SU-DHL-6 (cell line): ENCODE data around the gene MIGA2.

Source experiments
- H2AFZ ChIP-seq: fragments of 200-600 bp; sonication (generic); 2 replicates; pipeline ENCODE4 v1.6.1; 2014; ENCODE audit warnings: low read depth, mild to moderate bottlenecking, moderate library complexity, mixed read lengths, antibody characterized with exemption, low read length; ENCODE audit not compliant: severe bottlenecking
- H3F3A ChIP-seq: fragments of 200-600 bp; shearing (Covaris generic); 2 replicates; pipeline ENCODE4 v1.6.0; 2016; ENCODE audit warnings: antibody characterized with exemption, mild to moderate bottlenecking; ENCODE audit not compliant: insufficient read depth
- H3K27ac ChIP-seq: fragments of 200-600 bp; sonication (generic); 2 replicates; pipeline ENCODE4 v1.5.1; 2016; ENCODE audit warnings: low read depth, mild to moderate bottlenecking, low read length, moderate library complexity, mixed read lengths
- H3K27me3 ChIP-seq: fragments of 200-600 bp; sonication (generic), shearing (Covaris generic); 2 replicates; pipeline ENCODE4 v1.6.0; 2014; ENCODE audit warnings: mild to moderate bottlenecking, low read length
- H3K36me3 ChIP-seq: fragments of 200-600 bp; sonication (generic); 2 replicates; pipeline ENCODE4 v1.6.1; 2014; ENCODE audit warnings: mild to moderate bottlenecking, low read length, mixed read lengths
- H3K4me2 ChIP-seq: fragments of 300-600, 200-600 bp; shearing (Covaris generic), sonication (generic); 2 replicates; pipeline ENCODE4 v1.6.0; 2014; ENCODE audit warnings: low read length, low read depth, mild to moderate bottlenecking; ENCODE audit not compliant: poor library complexity, severe bottlenecking
- H3K4me3 ChIP-seq: fragments of 200-600 bp; sonication (generic); 2 replicates; pipeline ENCODE4 v1.5.1; 2014; ENCODE audit warnings: antibody characterized with exemption, low read length, mild to moderate bottlenecking, mixed read lengths; ENCODE audit not compliant: insufficient read depth, poor library complexity, severe bottlenecking
- H3K79me2 ChIP-seq: fragments of 200-600 bp; sonication (generic); 2 replicates; pipeline ENCODE4 v1.6.1; 2014; ENCODE audit warnings: mild to moderate bottlenecking, low read length, moderate library complexity; ENCODE audit not compliant: insufficient read depth
- H3K9ac ChIP-seq: fragments of 200-600 bp; sonication (generic); 2 replicates; pipeline ENCODE4 v1.7.0; 2014; ENCODE audit warnings: mild to moderate bottlenecking, low read length
- H3K9me2 ChIP-seq: fragments of 200-600 bp; sonication (generic); replicated peaks from 2 replicates; pipeline ENCODE4 v1.6.1; 2014; ENCODE audit warnings: low read length; ENCODE audit not compliant: insufficient read depth
- H3K9me3 ChIP-seq: fragments of 200-600 bp; sonication (generic); 2 replicates; pipeline ENCODE4 v1.6.1; 2014; ENCODE audit warnings: low read length, mixed read lengths; ENCODE audit not compliant: insufficient read depth
- H4K20me1 ChIP-seq: fragments of 200-600 bp; sonication (generic); 2 replicates; pipeline ENCODE4 v1.6.1; 2014; ENCODE audit warnings: low read depth, mild to moderate bottlenecking, antibody characterized with exemption, low read length, moderate library complexity, mixed read lengths
- EZH2phosphoT487 ChIP-seq: fragments of 200-600 bp; sonication (generic), shearing (Covaris generic); conservative IDR thresholded peaks from 2 replicates; pipeline ENCODE4 v1.6.1; 2018; ENCODE audit warnings: mild to moderate bottlenecking, antibody characterized with exemption, low read length, moderate library complexity, mixed read lengths
- TF ChIP-seq, protein P1 (sequence below): fragments of 200-600 bp; sonication (generic); IDR thresholded peaks from one replicate; pipeline ENCODE4 v1.5.1; 2017; ENCODE audit warnings: antibody characterized with exemption, mild to moderate bottlenecking, low read length, moderate library complexity; ENCODE audit not compliant: insufficient read depth, poor library complexity, severe bottlenecking

MIGA2 gene

DNA sequence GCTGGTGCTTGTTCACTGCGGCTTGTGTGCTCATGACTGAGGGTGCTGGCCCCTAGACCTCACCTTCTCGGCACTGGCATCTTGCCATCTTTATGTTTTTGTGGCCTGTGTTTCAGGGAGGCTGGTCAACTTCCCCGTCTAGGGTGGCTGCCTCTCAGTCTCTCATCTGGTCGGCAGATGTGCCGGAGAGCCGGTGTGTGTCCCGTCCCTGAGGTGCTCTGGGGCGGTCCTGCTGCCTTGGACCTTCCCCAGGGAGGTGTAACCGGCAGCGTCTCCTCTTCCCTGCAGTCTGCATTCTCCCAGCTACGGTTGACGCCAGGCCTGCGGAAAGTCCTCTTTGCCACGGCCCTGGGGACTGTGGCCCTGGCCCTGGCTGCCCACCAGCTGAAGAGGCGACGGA is 5.6 kb downstream of the MIGA2 start:
- no peaks in the 10 kb centered on the region for H3F3A ChIP-seq
- H3K4me3 ChIP-seq: no peak overlapping the region
- no peaks in the 10 kb centered on the region for H3K36me3 ChIP-seq
- no peaks in the 10 kb centered on the region for H3K9me2 ChIP-seq
- H3K9ac ChIP-seq: no peak overlapping the region
- no peak for TF ChIP-seq EZH2phosphoT487
- TF ChIP-seq, protein P1, sequence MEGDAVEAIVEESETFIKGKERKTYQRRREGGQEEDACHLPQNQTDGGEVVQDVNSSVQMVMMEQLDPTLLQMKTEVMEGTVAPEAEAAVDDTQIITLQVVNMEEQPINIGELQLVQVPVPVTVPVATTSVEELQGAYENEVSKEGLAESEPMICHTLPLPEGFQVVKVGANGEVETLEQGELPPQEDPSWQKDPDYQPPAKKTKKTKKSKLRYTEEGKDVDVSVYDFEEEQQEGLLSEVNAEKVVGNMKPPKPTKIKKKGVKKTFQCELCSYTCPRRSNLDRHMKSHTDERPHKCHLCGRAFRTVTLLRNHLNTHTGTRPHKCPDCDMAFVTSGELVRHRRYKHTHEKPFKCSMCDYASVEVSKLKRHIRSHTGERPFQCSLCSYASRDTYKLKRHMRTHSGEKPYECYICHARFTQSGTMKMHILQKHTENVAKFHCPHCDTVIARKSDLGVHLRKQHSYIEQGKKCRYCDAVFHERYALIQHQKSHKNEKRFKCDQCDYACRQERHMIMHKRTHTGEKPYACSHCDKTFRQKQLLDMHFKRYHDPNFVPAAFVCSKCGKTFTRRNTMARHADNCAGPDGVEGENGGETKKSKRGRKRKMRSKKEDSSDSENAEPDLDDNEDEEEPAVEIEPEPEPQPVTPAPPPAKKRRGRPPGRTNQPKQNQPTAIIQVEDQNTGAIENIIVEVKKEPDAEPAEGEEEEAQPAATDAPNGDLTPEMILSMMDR: no peak
- H3K27me3 ChIP-seq: no peaks in the 10 kb centered on the region
- H3K9me3 ChIP-seq: no peaks in the 10 kb centered on the region
- H2AFZ ChIP-seq: no peak overlapping the region
- no peak overlapping the region for H3K27ac ChIP-seq
- H3K4me2 ChIP-seq: no peak overlapping the region
- peaks cover 4% of the 10 kb centered on the region for H3K79me2 ChIP-seq
- no peaks in the 10 kb centered on the region for H4K20me1 ChIP-seq

DNA sequence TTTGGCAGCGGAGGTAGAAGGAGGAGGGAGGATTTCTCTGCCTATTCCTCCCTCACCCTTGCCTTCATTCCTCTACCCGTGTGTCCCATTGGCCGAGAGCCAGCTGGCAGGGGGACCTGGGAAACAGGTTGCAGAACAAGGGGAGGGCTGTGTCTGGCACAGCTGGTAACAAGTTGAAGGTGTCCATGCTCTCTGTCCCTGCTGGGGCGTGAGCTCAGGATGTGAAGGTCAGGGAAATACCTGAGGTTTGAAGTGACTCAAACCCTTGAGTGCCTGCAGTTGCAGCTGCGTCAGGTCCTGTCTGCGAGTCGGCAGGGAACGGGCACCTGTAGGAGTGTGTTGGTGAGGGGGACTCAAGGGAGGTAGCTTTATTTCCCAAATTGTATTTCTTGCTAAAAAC is 16.2 kb downstream of the MIGA2 start:
- H3K4me3 ChIP-seq: no peak overlapping the region
- H3K27ac ChIP-seq: no peak overlapping the region
- H3K9me3 ChIP-seq: no peaks in the 10 kb centered on the region
- H3K36me3 ChIP-seq: no peaks in the 10 kb centered on the region
- H3K27me3 ChIP-seq: no peaks in the 10 kb centered on the region
- H3K79me2 ChIP-seq: no peaks in the 10 kb centered on the region
- H3K9me2 ChIP-seq: no peaks in the 10 kb centered on the region
- TF ChIP-seq, protein P1: no peak
- no peak for TF ChIP-seq EZH2phosphoT487
- no peak overlapping the region for H3K4me2 ChIP-seq
- H2AFZ ChIP-seq: no peak overlapping the region
- H4K20me1 ChIP-seq: no peaks in the 10 kb centered on the region
- H3K9ac ChIP-seq: no peak overlapping the region
- no peaks in the 10 kb centered on the region for H3F3A ChIP-seq

- no peak overlapping the region for H3K27ac ChIP-seq
- no peaks in the 10 kb centered on the region for H3K27me3 ChIP-seq
- no peak overlapping the region for H2AFZ ChIP-seq
- no peaks in the 10 kb centered on the region for H3K79me2 ChIP-seq
- no peaks in the 10 kb centered on the region for H3K36me3 ChIP-seq
- H3K9ac ChIP-seq: no peak overlapping the region
- TF ChIP-seq, protein P1: no peak
- no peak for TF ChIP-seq EZH2phosphoT487
- H3K4me3 ChIP-seq: no peak overlapping the region
- no peak overlapping the region for H3K4me2 ChIP-seq
- H3K9me2 ChIP-seq: no peaks in the 10 kb centered on the region
- H4K20me1 ChIP-seq: no peaks in the 10 kb centered on the region
- H3F3A ChIP-seq: no peaks in the 10 kb centered on the region
- H3K9me3 ChIP-seq: no peaks in the 10 kb centered on the region
Observed at GRCh38 chr9:129053020-129053419, 16.6 kb downstream of the MIGA2 start.
